ENCODE results near the gene COLEC11. TPM values are rescaled to one million over a fixed set of nuclear protein-coding genes. Genes with fewer than 3 reads are reported as not detected.

The COLEC11 gene
- total and polyA plus RNA-seq, 8 donors = 0.84 to 7.1 (median 4.3) TPM

- TF ChIP-seq CTCF (IDR thresholded peaks at IDR 0.05) = no peak
- Histone ChIP-seq H3K36me3 (no peaks in the 10 kb centered on the region), H3K4me1 (peaks cover 6 to 15% of the 10 kb centered on the region in 2 donors), H3K27me3 (peaks cover 0 to 29% of the 10 kb centered on the region in 2 donors), H3K27ac (no peak overlapping the region), H3K4me3 (no peak overlapping the region), H3K9me3 (no peaks in the 10 kb centered on the region)
- DNase-seq (peak in 1 of 4 donors; percentile 64), ATAC-seq (no peak)
- intact Hi-C loops (cut with DNase I) = no loop called here
Measured at GRCh38 chr2:3652896-3653625, 58.1 kb downstream of the COLEC11 start.

GRCh38 chr2:3654011-3654410 lies 59.1 kb downstream of the COLEC11 start:
- Histone ChIP-seq H3K36me3 (no peaks in the 10 kb centered on the region), H3K27me3 (peaks cover 0 to 29% of the 10 kb centered on the region in 2 donors), H3K27ac (no peak overlapping the region), H3K4me1 (peaks cover 6 to 15% of the 10 kb centered on the region in 2 donors), H3K9me3 (no peaks in the 10 kb centered on the region), H3K4me3 (no peak overlapping the region)
- TF ChIP-seq CTCF (IDR thresholded peaks at IDR 0.05) = no peak
- intact Hi-C loops (cut with DNase I) = no loop called here
- no peak for ATAC-seq
- peak in 1 of 4 donors; percentile 48 for DNase-seq

GRCh38 chr2:3654531-3655225 lies 59.8 kb downstream of the COLEC11 start:
- H3K9me3 ChIP-seq = no peaks in the 10 kb centered on the region

GRCh38 chr2:3655871-3656761 lies 61.2 kb downstream of the COLEC11 start:
- Histone ChIP-seq H3K36me3 (no peaks in the 10 kb centered on the region), H3K9me3 (no peaks in the 10 kb centered on the region), H3K4me1 (peaks cover 6 to 8% of the 10 kb centered on the region in 2 donors), H3K27me3 (peaks cover 0 to 18% of the 10 kb centered on the region in 2 donors), H3K4me3 (no peak overlapping the region), H3K27ac (no peak overlapping the region)
- intact Hi-C loops (cut with DNase I) = no loop called here
- no peak for TF ChIP-seq CTCF (IDR thresholded peaks at IDR 0.05)
- no peak for DNase-seq
- no peak for ATAC-seq

More at GRCh38 chr2:3654531-3655225, 59.8 kb downstream of the COLEC11 start:
- Histone ChIP-seq H3K27me3 (peaks cover 0 to 29% of the 10 kb centered on the region in 2 donors), H3K27ac (no peak overlapping the region), H3K4me1 (peaks cover 6 to 15% of the 10 kb centered on the region in 2 donors), H3K4me3 (no peak overlapping the region), H3K36me3 (no peaks in the 10 kb centered on the region)
- DNase-seq (no peak), ATAC-seq (no peak)
- TF ChIP-seq CTCF (IDR thresholded peaks at IDR 0.05) = no peak
- intact Hi-C loops (cut with DNase I) = no loop called here

All from left lung (tissue), 10 donors.